Parathyroid adenoma (tissue), 2 donors: Measurements from ENCODE around the gene NDUFA11.

Experiments used
- H2AFZ ChIP-seq: fragments of 300-600 bp; sonication (generic); one replicate; pipeline ENCODE4 v1.7.0; 2017; ENCODE audit warnings: antibody characterized with exemption, mild to moderate bottlenecking
- H3K27ac ChIP-seq: fragments of 300-600 bp; sonication (generic); one replicate; pipeline ENCODE4 v1.7.0; 2017
- H3K27me3 ChIP-seq: fragments of 300-600 bp; sonication (generic); one replicate; pipeline ENCODE4 v1.7.0; 2017; ENCODE audit warnings: low read length; ENCODE audit not compliant: control insufficient read depth, insufficient read depth
- H3K36me3 ChIP-seq: fragments of 300-600 bp; sonication (generic); one replicate; pipeline ENCODE4 v1.7.0; 2017; ENCODE audit warnings: low read length; ENCODE audit not compliant: control insufficient read depth, insufficient read depth
- H3K4me1 ChIP-seq: fragments of 300-600 bp; sonication (generic); one replicate; pipeline ENCODE4 v1.7.0; 2017; ENCODE audit warnings: control low read depth
- H3K4me2 ChIP-seq: fragments of 300-600 bp; sonication (generic); one replicate; pipeline ENCODE4 v1.7.0; 2017; ENCODE audit warnings: low read length
- H3K4me3 ChIP-seq: fragments of 300-600 bp; sonication (generic); one replicate; pipeline ENCODE4 v1.7.0; 2017; ENCODE audit warnings: low read depth, low read length
- H3K79me2 ChIP-seq: fragments of 300-600 bp; sonication (generic); one replicate; pipeline ENCODE4 v1.7.0; 2017; ENCODE audit warnings: control low read depth
- H3K9ac ChIP-seq: fragments of 300-600 bp; sonication (generic); one replicate; pipeline ENCODE4 v1.7.0; 2017; ENCODE audit warnings: mild to moderate bottlenecking
- H3K9me3 ChIP-seq: fragments of 300-600 bp; sonication (generic); one replicate; pipeline ENCODE4 v1.7.0; 2017; ENCODE audit warnings: low read length; ENCODE audit not compliant: control insufficient read depth
- CTCF ChIP-seq: fragments of 300-600 bp; sonication (generic); IDR thresholded peaks from one replicate; pipeline ENCODE4 v1.7.0; 2017; ENCODE audit warnings: antibody characterized with exemption, mild to moderate bottlenecking
- donor health status: primary hyperparathyroidism.

NDUFA11 gene

GRCh38 chr19:5914358-5914774 is 10.8 kb upstream of the NDUFA11 start:
- Histone ChIP-seq H3K9ac (no peak overlapping the region), H3K27me3 (no peaks in the 10 kb centered on the region), H3K4me3 (no peak overlapping the region), H3K36me3 (no peaks in the 10 kb centered on the region), H3K27ac (no peak overlapping the region), H3K9me3 (no peaks in the 10 kb centered on the region), H3K4me2 (no peak overlapping the region), H2AFZ (no peak overlapping the region), H3K4me1 (peaks cover 3% of the 10 kb centered on the region), H3K79me2 (no peaks in the 10 kb centered on the region)
- TF ChIP-seq CTCF: no peak

- Histone ChIP-seq H3K79me2 (no peaks in the 10 kb centered on the region), H3K27me3 (no peaks in the 10 kb centered on the region), H3K4me1 (peaks cover 3% of the 10 kb centered on the region), H3K9me3 (no peaks in the 10 kb centered on the region), H3K4me3 (no peak within 1 kb of the TSS), H3K4me2 (no peak within 1 kb of the TSS), H3K27ac (no peak within 1 kb of the TSS), H3K9ac (no peak within 1 kb of the TSS), H3K36me3 (no peaks in the 10 kb centered on the region), H2AFZ (no peak within 1 kb of the TSS)
- no peak for TF ChIP-seq CTCF
Observed at GRCh38 chr19:5913739-5914357, 10.3 kb upstream of the NDUFA11 start, which contains the start of gene CAPS. TSS of gene CAPS (plus strand) at chr19:5914254. CDS start at chr19:5914407, 153 bp downstream.

- Histone ChIP-seq H3K4me3 (no peak overlapping the region), H2AFZ (no peak overlapping the region), H3K27me3 (no peaks in the 10 kb centered on the region), H3K27ac (no peak overlapping the region), H3K9me3 (no peaks in the 10 kb centered on the region), H3K9ac (no peak overlapping the region), H3K4me2 (no peak overlapping the region), H3K36me3 (no peaks in the 10 kb centered on the region), H3K79me2 (peaks cover 2% of the 10 kb centered on the region), H3K4me1 (peaks cover 3% of the 10 kb centered on the region)
- TF ChIP-seq CTCF: no peak
Observed at GRCh38 chr19:5911366-5911765, 7.8 kb upstream of the NDUFA11 start.

- Histone ChIP-seq H3K79me2 (peaks cover 7% of the 10 kb centered on the region), H3K27me3 (no peaks in the 10 kb centered on the region), H3K4me2 (no peak overlapping the region), H3K4me3 (no peak overlapping the region), H3K4me1 (peaks cover 4% of the 10 kb centered on the region), H2AFZ (no peak overlapping the region), H3K27ac (no peak overlapping the region), H3K36me3 (no peaks in the 10 kb centered on the region), H3K9me3 (no peaks in the 10 kb centered on the region), H3K9ac (no peak overlapping the region)
- TF ChIP-seq CTCF: no peak
Observed at GRCh38 chr19:5910638-5910907, 7.0 kb upstream of the NDUFA11 start.

GRCh38 chr19:5908773-5909442 is 5.3 kb upstream of the NDUFA11 start:
- H3K4me1 ChIP-seq: peaks cover 3% of the 10 kb centered on the region
- H3K27me3 ChIP-seq: no peaks in the 10 kb centered on the region
- H3K4me2 ChIP-seq: no peak overlapping the region
- H3K4me3 ChIP-seq: no peak overlapping the region
- H3K27ac ChIP-seq: no peak overlapping the region
- H3K79me2 ChIP-seq: peaks cover 9% of the 10 kb centered on the region
- no peaks in the 10 kb centered on the region for H3K36me3 ChIP-seq
- no peak for TF ChIP-seq CTCF
- H3K9me3 ChIP-seq: no peaks in the 10 kb centered on the region
- no peak overlapping the region for H2AFZ ChIP-seq
- H3K9ac ChIP-seq: no peak overlapping the region
